GM21367 (cell line): Measurements from ENCODE around the gene PUS1.
"Not testable (repeated sequence)": the region's sequence is repeated elsewhere in the genome, so short reads cannot be mapped to it uniquely, and the experiment has no call there.

Experiments
- ATAC-seq: cut with Tn5 transposase; IDR thresholded peaks from one replicate; pipeline ENCODE4 v1.9.1; 2021; ENCODE audit not compliant: unreplicated experiment

PUS1 gene

DNA sequence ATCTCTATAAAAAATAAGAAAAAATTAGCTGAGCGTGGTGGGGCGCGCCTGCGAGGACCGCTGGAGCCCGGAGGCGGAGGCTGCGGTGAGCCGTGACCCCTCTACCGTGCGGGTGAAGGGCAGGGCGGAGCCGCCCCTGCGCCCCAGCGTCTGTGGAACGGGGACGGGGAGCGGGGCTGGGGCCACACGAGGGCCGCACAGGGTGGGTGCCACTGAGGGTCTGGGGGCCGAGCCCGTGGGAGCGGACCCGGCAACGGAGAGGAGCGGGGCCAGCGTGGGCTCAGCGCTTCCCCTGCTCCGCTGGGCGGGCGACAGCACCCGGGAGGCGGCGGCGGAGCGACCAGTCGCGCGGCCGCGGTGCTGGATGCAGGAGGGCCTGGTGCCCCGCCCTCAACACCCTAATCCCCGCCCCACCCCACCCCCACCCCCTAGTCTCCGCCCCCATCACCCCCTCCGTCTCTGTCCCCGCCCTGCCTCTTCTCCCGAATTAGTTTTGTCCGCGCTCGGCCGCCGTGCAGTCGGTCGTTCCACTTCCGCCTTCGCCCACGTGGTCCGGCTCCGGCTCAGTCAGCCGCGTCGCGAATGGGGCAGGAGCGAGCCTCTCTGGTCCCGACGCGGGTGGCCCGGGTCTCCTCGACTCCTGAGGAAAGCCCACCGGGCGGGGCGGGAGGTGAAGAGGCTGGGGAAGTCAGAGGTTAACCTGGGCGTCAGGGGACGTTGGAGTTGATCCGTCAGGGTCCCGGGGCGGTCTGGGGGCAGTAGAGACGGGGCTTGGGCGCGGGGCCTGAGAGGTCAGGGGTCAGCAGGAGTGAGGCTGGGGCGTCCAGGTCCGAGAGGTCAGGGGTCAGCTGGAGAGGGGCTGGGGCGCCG is at the start of gene PUS1:
PUS1 (plus strand) TSS at position 566 of the 870 bp plus-strand sequence. CDS start 447 bp downstream, outside the sequence.
- peak; percentile 50 for ATAC-seq

DNA sequence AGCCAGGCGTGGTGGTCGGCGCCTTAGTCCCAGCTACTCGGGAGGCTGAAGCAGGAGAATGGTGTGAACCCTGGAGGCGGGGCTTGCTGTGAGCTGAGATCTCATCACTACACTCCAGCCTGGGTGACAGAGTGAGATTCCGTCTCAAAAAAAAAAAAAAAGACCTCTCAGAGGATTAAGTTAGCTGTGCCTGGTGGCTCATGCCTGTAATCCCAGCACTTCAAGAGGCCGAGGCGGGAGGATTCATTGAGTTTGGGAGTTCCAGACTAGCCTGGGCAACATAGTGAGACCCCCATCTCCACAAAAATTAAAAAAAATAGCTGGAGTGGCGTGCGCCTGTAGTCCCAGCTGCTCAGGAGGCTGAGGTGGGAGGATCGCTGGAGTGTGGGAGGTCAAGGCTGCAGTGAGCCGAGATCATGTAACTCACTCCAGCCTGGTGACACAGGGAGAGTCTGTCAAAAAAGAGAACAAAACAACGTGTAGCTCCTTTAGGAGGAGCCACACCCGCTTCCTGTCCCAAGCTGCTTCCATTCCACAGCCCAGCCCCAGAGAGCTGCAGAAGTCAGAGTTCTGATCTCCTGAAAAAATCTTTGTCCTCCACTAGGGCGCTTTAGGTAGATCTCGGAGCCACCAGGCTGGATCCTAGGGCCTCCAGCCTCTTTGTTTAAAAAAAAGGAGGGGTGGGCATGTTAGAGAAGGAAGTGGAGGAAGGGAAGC is 46.1 kb upstream of the PUS1 start:
- no peak for ATAC-seq

DNA sequence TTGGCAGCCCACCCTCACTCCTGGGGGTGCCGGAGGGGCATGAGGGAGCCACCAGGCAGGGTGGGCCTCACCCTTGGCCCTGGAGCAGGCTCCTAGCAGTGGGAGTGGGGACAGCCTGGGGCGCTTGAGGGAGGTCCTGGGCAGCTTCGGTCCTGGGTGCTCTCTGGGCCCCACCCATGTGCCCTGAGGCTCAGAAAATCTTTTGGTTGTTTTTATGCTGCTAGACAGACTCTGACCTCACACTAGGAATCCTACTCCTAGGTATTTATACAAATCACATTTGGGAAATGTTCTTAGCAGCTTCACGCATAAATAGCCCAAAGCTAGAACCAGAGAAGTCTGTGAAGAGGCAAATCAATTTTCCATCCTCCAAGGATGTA is 45.6 kb upstream of the PUS1 start:
- ATAC-seq: no peak

DNA sequence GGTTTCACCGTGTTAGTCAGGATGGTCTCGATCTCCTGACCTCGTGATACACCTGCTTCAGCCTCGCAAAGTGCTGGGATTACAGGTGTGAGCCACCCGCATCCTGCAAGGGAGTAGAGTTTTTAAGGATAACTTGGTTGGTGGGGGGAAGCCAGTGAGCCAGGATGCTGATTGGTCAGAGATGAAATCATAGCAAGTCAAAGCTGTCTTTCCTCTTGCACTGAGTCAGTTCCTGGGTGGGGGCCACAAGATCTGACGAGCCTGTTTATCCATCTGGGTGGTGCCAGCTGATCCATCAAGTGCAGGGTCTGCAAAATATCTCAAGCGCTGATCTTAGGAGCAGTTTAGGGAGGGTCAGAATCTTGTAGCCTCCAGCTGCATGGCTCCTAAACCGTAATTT is 44.0 kb upstream of the PUS1 start:
- not testable (repeated sequence) for ATAC-seq

DNA sequence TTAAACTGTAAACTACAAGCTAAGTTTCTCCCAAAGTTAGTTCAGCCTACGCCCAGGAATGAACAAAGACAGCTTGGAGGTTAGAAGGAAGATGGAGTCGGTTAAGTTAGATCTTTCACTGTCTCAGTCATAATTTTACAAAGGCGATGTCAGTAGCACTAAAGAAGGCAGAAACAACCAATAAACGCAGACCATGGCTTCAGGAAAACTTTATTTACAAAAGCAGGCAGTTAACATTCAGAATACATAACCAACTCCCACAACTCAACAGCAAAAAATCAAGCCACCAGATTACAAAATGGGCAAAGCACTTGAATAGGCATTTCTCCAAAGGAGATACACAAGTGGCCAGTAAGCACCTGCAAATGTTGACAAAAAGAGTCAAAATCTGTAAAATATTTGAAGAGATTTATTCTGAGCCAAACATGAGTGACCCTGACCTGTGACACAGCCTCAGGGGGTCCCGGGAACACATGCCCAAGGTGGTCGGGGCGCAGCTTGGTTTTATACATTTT is 43.5 kb upstream of the PUS1 start:
- ATAC-seq: no peak

DNA sequence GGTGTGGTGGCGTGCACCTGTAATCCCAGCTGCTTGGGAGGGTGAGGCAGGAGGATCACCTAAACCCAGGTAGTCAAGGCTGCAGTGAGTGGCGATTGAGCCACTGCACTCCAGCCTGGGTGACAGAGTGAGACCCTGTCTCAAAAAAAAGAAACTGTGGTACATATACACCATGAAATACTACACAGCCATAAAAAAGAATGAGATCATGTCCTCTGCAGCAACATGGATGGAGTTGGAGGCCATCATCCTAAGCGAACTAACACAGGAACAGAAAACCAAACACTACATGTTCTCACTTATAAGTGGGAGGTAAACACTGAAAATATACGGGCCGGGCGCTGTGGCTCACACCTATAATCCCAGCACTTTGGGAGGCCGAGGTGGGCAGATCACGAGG is 37.4 kb upstream of the PUS1 start:
- not testable (repeated sequence) for ATAC-seq

DNA sequence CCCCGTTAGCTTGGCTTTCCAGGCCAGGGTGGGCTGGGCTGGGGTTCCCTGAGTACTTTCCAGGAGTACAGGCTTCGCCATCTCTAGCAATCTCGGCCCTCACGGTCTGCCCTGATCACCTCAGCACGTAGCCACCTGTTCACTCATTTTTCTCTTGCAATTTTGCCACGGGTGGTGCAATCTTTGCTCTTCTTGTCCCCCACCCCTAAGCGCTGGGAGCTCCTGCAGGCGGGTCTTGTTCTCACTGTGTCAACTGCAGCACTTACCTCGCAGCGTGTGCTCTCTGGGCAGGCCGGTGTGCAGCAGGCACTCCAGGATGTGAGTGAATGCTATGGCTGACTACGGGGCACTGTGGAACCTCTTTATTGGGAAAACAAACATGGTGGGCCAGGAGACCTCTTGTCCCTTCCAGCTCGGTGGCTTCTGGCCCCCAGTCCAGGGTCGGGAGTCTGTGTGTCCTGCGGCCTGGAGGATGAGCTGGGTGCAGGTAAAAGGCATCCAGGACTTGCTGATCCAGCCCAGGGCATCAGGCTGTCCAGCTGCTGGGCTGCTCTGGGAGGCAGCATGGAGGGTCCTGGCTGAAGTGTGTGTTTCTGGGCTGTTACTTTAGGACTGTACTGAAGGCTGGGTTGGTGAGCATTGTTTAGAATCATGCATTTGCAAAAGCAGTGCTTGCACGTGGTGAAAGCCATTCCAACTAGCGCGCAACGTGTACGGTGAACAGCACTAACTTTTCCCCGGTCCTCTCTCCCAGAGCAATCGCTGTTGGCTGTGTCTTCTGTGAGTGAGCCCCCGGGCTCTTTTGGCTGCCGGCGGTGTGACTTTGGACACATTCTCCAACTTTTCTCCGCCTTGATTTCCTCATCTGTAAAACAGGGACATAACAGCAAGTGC is 36.1 kb upstream of the PUS1 start:
- ATAC-seq: no peak

DNA sequence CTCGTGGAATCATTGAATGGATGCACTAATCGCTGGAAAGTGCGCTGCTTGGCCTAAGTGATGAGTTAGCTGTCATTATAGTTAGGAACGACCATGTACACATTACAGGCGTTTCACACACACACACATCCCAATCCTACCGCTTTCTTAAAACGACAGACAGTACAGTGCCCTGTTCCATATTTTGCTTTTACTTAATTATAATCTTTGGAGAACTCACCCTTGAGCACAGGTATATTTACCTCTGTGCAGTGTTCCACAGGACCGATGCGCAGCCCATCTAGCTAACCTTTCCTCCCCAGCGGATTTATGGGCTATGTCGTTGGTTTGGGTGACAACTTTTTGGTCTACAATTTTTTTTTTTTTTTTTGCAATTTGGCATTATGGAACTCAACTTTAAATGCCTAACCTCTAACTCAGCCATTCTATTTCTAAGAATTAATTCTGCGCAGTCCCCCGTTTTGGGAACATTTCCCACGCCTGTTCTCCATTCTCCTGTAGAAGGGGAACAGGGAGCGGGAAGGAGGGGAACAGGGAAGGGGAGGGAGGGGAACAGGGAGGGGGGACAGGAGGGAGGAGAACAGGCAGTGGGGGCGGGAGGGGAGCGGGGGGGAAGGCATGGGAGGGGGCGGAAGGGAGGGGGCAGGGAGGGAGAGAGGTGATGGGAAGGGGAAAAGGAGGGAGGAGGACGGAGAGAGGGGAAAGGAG is 35.3 kb upstream of the PUS1 start:
- ATAC-seq: no peak

DNA sequence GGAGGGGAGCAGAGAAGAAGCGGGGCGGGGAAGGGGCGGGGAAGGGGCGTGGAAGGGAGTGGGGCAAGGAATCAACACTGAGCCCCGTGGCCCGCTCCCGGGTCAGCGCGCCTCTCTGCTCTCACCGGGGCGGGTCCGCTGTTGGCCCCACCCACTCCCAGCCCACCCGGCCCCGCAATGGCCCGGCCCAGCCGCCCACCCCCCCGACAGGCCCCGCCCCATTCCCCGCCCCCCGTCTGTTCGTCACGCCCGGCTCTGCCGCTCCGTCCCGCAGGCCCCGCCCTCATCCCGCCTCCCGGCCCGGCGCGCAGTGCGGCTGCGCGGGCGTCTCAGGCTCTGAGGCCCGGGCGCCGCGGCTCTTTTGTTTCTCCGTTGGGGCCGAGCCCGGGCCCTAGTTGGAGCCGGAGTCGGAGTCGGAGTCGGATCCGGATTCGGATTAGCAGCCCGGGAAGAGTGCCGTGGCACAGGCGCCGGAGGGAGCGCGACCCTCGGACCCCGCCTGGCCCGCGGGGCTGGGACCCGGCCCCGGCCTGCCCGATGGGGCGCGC is 34.7 kb upstream of the PUS1 start, which contains the start of gene ULK1:
ULK1 (plus strand) TSS at position 310 of the 548 bp plus-strand sequence. CDS start 380 bp downstream, outside the sequence.
- ATAC-seq: peak; percentile 65

DNA sequence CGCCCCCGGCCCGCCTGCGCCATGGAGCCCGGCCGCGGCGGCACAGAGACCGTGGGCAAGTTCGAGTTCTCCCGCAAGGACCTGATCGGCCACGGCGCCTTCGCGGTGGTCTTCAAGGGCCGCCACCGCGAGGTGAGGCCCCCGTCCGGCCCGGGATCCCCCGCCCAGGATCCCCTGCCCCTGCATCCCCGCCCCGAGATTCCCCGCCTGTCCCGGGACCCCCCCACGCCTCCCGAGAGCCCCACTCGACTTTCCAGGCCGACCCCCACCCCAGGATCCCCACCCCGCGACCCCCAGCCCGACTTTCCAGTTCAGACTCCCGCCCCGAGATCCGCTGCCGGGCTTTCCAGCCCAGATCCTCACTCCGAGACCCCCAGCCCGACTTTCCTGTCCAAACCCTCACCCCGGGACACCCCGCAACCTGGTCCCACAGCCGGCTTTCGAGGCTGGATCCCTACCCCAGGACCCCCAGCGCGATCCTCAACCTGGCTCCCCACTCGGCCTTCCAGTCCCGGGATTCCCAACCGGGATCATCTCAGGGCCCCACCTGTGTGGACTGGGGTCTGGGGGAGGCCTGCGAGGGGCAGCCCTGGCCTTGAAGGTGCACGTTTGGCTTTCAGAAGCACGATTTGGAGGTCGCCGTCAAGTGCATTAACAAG is 34.0 kb upstream of the PUS1 start:
- ATAC-seq: no peak

DNA sequence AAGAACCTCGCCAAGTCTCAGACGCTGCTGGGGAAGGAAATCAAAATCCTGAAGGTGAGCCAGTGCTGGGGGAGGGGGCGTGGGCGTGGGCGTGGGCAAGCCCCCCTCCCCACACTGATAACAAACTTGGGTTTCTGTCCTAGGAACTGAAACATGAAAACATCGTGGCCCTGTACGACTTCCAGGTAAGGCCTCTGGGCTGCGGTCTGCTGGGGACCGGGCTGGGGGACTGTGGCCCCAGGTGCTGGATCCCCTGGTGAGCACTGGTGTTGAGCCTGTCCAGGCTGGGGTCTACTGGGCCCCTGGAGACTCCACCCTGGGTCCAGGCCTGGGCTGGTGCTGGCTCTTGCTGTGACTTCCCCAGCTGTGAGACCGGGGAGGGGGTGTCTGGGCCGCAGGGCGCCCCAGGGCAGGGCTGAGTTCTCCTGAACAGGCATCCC is 33.4 kb upstream of the PUS1 start:
- peak; percentile 8 for ATAC-seq

DNA sequence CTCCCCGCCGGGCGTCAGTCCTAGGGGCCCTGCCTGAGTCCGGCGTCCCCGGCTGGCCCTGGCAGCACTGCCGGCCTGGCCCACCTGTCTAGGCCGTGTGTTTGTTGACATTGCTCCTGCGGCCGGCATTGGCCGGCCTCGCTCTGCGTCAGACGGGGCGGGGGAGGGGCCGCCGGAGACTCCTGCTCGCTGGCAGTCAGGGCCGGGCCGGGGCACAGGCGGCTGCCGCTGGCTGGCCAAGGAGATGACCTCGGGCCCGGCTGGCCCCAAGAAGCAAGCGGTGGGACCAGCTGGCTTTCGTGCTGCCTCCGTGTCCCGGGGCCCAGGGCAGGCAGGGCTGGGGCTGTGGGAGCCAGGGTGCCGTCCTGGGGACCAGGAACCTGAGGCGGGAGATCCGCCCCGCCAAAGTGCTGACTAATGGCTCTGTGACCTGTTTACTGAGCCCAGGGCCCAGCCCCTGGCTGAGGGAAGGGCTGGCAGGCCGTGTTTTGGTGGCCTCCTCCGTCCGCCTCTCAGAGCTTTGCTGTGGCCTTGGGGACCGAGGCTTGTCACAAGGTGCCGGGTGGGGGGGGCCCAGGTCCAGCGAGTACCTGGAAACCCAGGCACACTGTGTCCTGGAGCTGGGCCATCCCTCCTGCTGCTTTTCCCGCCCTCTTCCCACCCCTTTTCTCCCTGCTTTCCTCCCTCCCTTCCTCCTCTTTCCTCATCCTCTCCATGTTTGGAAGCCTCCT is 32.8 kb upstream of the PUS1 start:
- ATAC-seq: peak; percentile 59

DNA sequence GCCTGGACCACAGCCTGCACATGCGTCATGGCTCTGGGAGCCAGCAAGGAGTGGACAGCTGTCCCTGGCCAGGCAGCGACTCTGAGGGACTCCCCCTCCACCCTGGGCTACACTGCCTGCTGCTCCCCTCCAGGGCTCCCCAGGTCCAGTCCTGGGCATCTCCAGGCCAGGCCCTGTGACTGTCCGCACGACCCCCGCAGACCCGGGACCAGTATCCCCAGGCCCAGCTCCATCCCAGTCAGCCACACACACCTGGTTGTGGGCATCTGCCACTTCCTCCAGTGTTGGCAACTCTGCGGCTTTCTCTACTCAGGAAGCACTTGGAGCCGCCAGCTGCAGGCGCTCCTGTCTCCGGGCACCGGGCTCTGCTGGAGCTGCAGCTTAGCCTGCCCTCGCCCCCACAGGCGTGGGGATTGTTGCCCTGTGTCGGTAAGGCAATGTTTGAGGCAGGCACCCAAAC is 32.2 kb upstream of the PUS1 start:
- no peak for ATAC-seq

DNA sequence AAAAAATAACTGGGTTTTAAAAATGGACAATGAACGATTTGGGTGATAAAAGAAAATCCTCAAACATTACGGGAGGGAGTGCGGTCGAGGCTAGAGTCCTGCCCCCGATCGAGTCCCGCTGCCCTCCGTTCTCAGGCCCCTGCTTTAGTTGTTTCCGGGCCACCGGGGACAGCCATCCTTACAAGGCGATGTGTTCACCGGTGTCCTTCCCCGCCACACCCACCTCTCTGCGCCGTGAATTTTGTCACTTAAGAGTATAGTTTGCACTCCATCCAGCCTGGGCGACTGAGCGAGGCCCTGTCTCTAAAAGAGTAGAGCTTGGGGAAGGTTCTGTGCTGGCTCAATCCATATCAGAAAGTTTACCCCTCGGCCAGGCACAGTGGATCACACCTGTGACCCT is 31.8 kb upstream of the PUS1 start:
- no peak for ATAC-seq

DNA sequence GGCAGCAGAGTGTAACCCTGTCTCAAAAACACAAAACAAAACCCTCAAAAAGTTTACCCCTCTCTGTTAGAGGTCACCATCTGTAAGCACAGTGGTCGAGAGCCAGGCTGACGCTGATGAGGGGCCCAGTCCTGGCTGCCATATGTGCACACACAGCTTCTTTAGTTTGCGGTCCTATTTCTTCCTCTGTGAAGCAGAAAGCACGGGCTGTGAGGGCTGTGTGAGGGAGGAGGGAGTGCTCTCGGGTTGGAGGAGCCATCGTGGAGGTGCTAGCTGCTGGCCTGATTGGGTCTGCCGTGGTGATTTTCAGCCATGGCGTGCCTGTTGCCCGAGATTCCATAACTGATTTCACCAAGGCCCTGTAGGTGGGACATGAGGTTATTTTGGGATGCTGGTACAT is 31.2 kb upstream of the PUS1 start:
- no peak for ATAC-seq

DNA sequence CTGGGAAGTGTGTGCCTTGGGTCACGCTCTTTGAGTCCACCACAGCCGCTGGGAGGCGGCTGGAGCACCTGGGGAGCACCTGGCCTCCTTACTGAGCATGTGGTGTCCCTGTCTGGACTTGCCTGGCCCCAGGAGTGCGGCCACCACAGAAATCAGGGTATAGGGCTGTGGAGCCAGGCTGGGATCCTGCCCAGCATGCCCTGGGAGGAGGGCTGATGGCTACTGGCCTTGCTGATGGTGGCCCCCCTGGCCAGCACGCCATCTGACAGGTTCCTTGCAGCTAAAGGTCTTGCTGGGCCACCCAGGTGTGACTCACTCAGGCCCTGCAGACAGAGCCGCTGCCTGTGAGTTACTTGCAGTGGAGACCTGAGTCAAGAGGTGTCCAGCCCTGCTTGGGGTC is 28.7 kb upstream of the PUS1 start:
- ATAC-seq: no peak

DNA sequence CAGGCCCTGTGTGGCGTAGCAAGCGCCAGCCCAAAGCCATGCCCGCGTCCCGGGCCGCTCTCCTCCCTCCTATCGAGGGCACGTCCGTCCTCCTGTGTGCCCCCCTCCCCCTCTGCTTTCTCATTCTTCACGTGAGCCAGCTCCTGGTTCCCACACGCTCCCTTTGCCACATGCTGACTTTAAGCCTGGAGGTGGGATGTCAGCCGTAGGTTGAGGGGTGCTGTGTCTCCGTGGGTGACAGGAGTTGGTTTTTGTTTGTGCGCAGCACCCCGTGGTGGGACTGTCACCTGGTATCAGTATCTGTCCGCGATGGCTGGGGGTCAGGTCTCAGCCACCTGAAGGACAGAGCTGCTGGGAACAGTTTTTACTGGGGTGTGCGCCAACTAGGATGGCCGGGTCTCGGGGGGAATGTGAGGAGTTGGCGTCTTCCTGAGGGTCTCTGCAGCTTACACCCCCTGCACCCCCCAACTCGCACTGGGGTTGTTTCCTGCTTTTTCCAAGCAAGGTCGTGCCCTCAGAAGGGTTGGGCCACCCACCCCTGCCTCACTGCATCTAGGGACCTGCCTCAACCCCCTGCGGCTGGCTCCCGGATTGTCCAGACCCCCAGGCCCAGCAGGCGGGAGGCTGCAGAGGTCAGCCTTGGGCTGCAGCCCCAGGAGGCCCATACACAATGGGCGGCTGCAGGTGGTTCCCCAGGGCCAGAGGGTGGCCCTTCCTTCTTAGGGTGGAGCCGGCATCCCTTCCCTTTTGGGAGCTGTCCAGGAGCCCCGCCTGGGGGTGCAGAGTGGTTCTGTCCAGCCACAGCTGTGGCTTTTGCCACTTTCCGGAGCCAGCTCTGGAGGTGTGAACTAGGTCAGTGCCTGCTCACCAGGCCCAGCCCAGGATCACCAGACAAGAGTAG is 27.4 kb upstream of the PUS1 start:
- no peak for ATAC-seq
